Nephron progenitor cell (in vitro differentiated cells): ENCODE data around the gene RAC2.

Experiments
- DNase-seq: peaks from one replicate; pipeline ENCODE4 v3.0.0; 2021
- H3K27ac Mint-ChIP-seq: 2 replicates; pipeline ENCODE4 v1.8.0; 2021; ENCODE audit warnings: mild to moderate bottlenecking, moderate library complexity, mixed read lengths
- H3K27me3 Mint-ChIP-seq: 2 replicates; pipeline ENCODE4 v1.8.0; 2021; ENCODE audit warnings: mild to moderate bottlenecking, low read depth, mixed read lengths; ENCODE audit not compliant: poor library complexity
- H3K36me3 Mint-ChIP-seq: 2 replicates; pipeline ENCODE4 v1.8.0; 2021; ENCODE audit warnings: low read depth, mixed read lengths
- H3K4me1 Mint-ChIP-seq: 2 replicates; pipeline ENCODE4 v1.8.0; 2021; ENCODE audit warnings: mixed read lengths
- H3K4me3 Mint-ChIP-seq: 2 replicates; pipeline ENCODE4 v1.8.0; 2021; ENCODE audit warnings: mild to moderate bottlenecking, moderate library complexity, mixed read lengths
- H3K9me3 Mint-ChIP-seq: 2 replicates; pipeline ENCODE4 v1.8.0; 2021; ENCODE audit warnings: mild to moderate bottlenecking, moderate library complexity, mixed read lengths
- CTCF ChIP-seq: fragments of 200-600 bp; sonication (generic); IDR thresholded peaks from 2 replicates; pipeline ENCODE4 v1.5.0; 2021; ENCODE audit warnings: antibody characterized with exemption

Gene RAC2

GRCh38 chr22:37228106-37229011 is 15.7 kb downstream of the RAC2 start:
- Mint-ChIP-seq H3K27ac (peak overlapping the region; percentile 57), H3K4me3 (no peak overlapping the region), H3K4me1 (peaks cover 23% of the 10 kb centered on the region), H3K9me3 (peaks cover 3% of the 10 kb centered on the region), H3K36me3 (no peaks in the 10 kb centered on the region), H3K27me3 (peaks cover 23% of the 10 kb centered on the region)
- DNase-seq, result no peak
- TF ChIP-seq CTCF, result no peak

- Mint-ChIP-seq H3K27me3 (peaks cover 20% of the 10 kb centered on the region), H3K36me3 (no peaks in the 10 kb centered on the region), H3K27ac (peak overlapping the region; percentile 27), H3K4me1 (peaks cover 23% of the 10 kb centered on the region), H3K4me3 (no peak overlapping the region), H3K9me3 (peaks cover 3% of the 10 kb centered on the region)
- DNase-seq, result no peak
- TF ChIP-seq CTCF, result no peak
Measured at GRCh38 chr22:37226514-37226913, 17.6 kb downstream of the RAC2 start.

DNA sequence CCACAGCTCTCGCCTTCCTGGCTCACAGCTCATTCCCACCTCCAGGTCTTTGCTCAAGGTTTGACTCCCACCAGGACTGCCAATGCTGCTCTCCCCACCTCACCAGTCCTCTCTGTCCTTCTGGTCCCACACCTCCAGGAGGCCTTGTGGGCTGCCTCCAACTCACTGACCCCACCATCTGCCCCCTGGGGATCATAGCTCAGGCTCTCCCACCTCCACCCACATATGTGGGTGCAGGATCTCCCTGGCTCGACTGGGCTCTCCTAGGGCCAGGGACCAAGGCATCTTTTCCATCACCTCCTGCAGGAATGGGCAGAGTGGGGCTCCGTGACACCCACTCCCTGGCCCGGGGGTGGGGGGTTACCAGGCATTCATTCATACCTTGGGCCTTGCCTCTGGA is 18.0 kb downstream of the RAC2 start:
- H3K27ac Mint-ChIP-seq, result no peak overlapping the region
- no peak overlapping the region for H3K4me3 Mint-ChIP-seq
- H3K36me3 Mint-ChIP-seq, result no peaks in the 10 kb centered on the region
- H3K27me3 Mint-ChIP-seq, result peaks cover 20% of the 10 kb centered on the region
- H3K4me1 Mint-ChIP-seq, result peaks cover 23% of the 10 kb centered on the region
- no peak for TF ChIP-seq CTCF
- no peak for DNase-seq
- H3K9me3 Mint-ChIP-seq, result peaks cover 3% of the 10 kb centered on the region

GRCh38 chr22:37225481-37225880 is 18.6 kb downstream of the RAC2 start:
- H3K4me1 Mint-ChIP-seq, result peaks cover 24% of the 10 kb centered on the region
- no peak overlapping the region for H3K4me3 Mint-ChIP-seq
- DNase-seq, result no peak
- H3K27ac Mint-ChIP-seq, result no peak overlapping the region
- no peak for TF ChIP-seq CTCF
- H3K27me3 Mint-ChIP-seq, result peaks cover 20% of the 10 kb centered on the region
- H3K9me3 Mint-ChIP-seq, result peaks cover 3% of the 10 kb centered on the region
- H3K36me3 Mint-ChIP-seq, result no peaks in the 10 kb centered on the region

DNA sequence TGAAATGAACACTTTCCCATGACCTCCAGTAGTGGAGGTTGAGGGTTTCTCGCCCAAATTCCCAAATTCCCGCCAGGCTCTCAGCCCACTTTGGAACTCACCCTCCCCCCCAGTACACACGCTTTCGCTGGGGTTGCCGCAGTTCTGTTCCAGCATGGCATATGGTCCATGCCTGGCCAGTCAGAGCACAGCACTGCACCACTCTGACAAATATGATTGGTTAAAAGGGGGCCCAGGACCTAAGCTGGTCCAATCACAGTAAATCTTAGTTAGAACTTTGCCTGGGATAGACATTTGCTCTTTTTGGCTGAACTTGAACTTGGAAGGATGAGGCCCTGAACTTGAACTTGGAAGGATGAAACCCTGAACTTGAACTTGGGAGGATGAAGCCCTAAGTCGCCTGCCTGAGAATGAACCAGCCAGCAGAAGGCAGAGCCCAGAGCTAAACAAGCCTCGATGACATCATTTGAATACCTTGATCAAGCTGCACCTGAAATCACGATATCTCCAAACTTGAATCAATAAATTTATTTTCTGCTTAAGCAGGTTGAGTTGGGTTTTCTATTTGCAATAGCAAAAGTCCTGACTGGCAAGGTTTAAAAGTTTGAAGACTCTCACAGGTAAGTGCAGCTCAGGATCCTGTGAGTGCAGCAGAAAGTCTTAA is 19.2 kb downstream of the RAC2 start:
- H3K27ac Mint-ChIP-seq, result no peak overlapping the region
- peak overlapping the region; percentile 16 for H3K4me3 Mint-ChIP-seq
- TF ChIP-seq CTCF, result no peak

More for the DNA sequence above, 19.2 kb downstream of the RAC2 start:
- Mint-ChIP-seq H3K27me3 (peaks cover 20% of the 10 kb centered on the region), H3K36me3 (no peaks in the 10 kb centered on the region), H3K4me1 (peaks cover 18% of the 10 kb centered on the region), H3K9me3 (peaks cover 3% of the 10 kb centered on the region)
- DNase-seq, result no peak
